ENCODE data around the gene MMP24OS. TPM values are rescaled to one million over a fixed set of nuclear protein-coding genes. Genes with fewer than 3 reads are reported as not detected.

Gene MMP24OS
- 86.8 and 95.4 TPM in 2 replicates for total RNA-seq (2022)
- Bru-seq, nascent RNA: percentile 66 among the genes with signal in this experiment
- BruChase-seq, experiment 1, labeled RNA remaining after a 6-hour chase: percentile 87 among the genes with signal in this experiment
- percentile 76 among the genes with signal in this experiment for BruChase-seq, experiment 2, labeled RNA remaining after a 2-hour chase
- long read RNA-seq, transcript MMP24OS-201 (2 exons, 867 nt): major isoform, 29 of 53 reads
- long read RNA-seq, transcript MMP24OS-209 (2 exons, 712 nt): minor isoform, 13 of 53 reads
- long read RNA-seq, partial matches to known transcripts: 3 of 53 reads
- long read RNA-seq, other reads (novel, unspliced or antisense): 7 of 53 reads

- CTCF ChIA-PET: interaction anchor here (0.6 to 2.7 kb wide), 10 partner anchors 9 to 241 kb away, joined by 3 to 18 read pairs (median 4); partner anchors contain the start of gene EDEM2
- no TSS peak for BruUV-seq (replicated peaks)
- no peaks in the 10 kb centered on the region for H3K27me3 Mint-ChIP-seq (ENCODE audit: unreplicated experiment)
- H3K4me3 Mint-ChIP-seq (ENCODE audit: low read depth, unreplicated experiment): peak within 1 kb of the TSS; percentile 85
- intact Hi-C loops (cut with micrococcal nuclease; ENCODE audit: unreplicated experiment): no loop called here
- H3K27ac Mint-ChIP-seq (ENCODE audit: unreplicated experiment): peak within 1 kb of the TSS; percentile 95
- TF ChIP-seq CTCF (IDR thresholded peaks at IDR 0.05; ENCODE audit: unreplicated experiment): peak; percentile 17
- peaks cover 96% of the 10 kb centered on the region for H3K36me3 Mint-ChIP-seq (ENCODE audit: insufficient read depth, unreplicated experiment)
- peak; percentile 98 for DNase-seq
- peaks cover 25% of the 10 kb centered on the region for H3K4me1 Mint-ChIP-seq (ENCODE audit: low read depth, unreplicated experiment)
- no peaks in the 10 kb centered on the region for H3K9me3 Mint-ChIP-seq (ENCODE audit: low read depth, unreplicated experiment)
Observed at GRCh38 chr20:35277531-35278395, at the start of gene MMP24OS. TSS of gene MMP24OS (minus strand) at chr20:35278122. CDS start at chr20:35277929, 193 bp downstream.

GRCh38 chr20:35327074-35327976, 49.4 kb upstream of the MMP24OS start:
- intact Hi-C loops (cut with micrococcal nuclease; ENCODE audit: unreplicated experiment): no loop called here
- CTCF ChIA-PET: interaction anchor here (0.5 to 1.5 kb wide), 7 partner anchors 9 to 100 kb away, joined by 3 to 7 read pairs (median 3); no protein-coding TSS in a partner anchor

GRCh38 chr20:35326740-35327073, 48.8 kb upstream of the MMP24OS start:
- CTCF ChIA-PET: interaction anchor here (0.5 to 1.5 kb wide), 5 partner anchors 9 to 77 kb away, joined by 3 to 7 read pairs (median 4); no protein-coding TSS in a partner anchor
- Mint-ChIP-seq H3K9me3 (ENCODE audit: low read depth, unreplicated experiment) (no peaks in the 10 kb centered on the region), H3K36me3 (ENCODE audit: insufficient read depth, unreplicated experiment) (no peaks in the 10 kb centered on the region), H3K27me3 (ENCODE audit: unreplicated experiment) (no peaks in the 10 kb centered on the region), H3K4me1 (ENCODE audit: low read depth, unreplicated experiment) (peaks cover 54% of the 10 kb centered on the region), H3K4me3 (ENCODE audit: low read depth, unreplicated experiment) (no peak overlapping the region), H3K27ac (ENCODE audit: unreplicated experiment) (peak overlapping the region; percentile 30)
- DNase-seq: no peak
- intact Hi-C loops (cut with micrococcal nuclease; ENCODE audit: unreplicated experiment): no loop called here
- TF ChIP-seq CTCF (IDR thresholded peaks at IDR 0.05; ENCODE audit: unreplicated experiment): no peak
- BruUV-seq (replicated peaks): no TSS peak

More at GRCh38 chr20:35327074-35327976, 49.4 kb upstream of the MMP24OS start:
- no peak for TF ChIP-seq CTCF (IDR thresholded peaks at IDR 0.05; ENCODE audit: unreplicated experiment)
- Mint-ChIP-seq H3K27me3 (ENCODE audit: unreplicated experiment) (no peaks in the 10 kb centered on the region), H3K4me1 (ENCODE audit: low read depth, unreplicated experiment) (peaks cover 54% of the 10 kb centered on the region), H3K36me3 (ENCODE audit: insufficient read depth, unreplicated experiment) (no peaks in the 10 kb centered on the region), H3K4me3 (ENCODE audit: low read depth, unreplicated experiment) (no peak overlapping the region), H3K27ac (ENCODE audit: unreplicated experiment) (peak overlapping the region; percentile 30), H3K9me3 (ENCODE audit: low read depth, unreplicated experiment) (no peaks in the 10 kb centered on the region)
- BruUV-seq (replicated peaks): no TSS peak
- DNase-seq: peak; percentile 39

Measured in Calu3 (cell line).